Measurements from ENCODE around the gene PTMS.

Gene PTMS

GRCh38 chr12:6787309-6787708 is 21.1 kb downstream of the PTMS start:
- DNase-seq (ENCODE audit: low read depth, low spot score): no peak

- no peak for DNase-seq (ENCODE audit: low read depth, low spot score)
These were observed 23.1 kb downstream of the PTMS start, which contains the start of gene CD4 for GRCh38 chr12:6788972-6789924. CD4 (plus strand) TSS chr12:6789528; CDS start chr12:6800139, 10,611 bp downstream.

GRCh38 chr12:6790496-6791150 is 24.5 kb downstream of the PTMS start:
- no peak for DNase-seq (ENCODE audit: low read depth, low spot score)

GRCh38 chr12:6791931-6792520 is 25.9 kb downstream of the PTMS start:
- DNase-seq (ENCODE audit: low read depth, low spot score): no peak

- no peak for DNase-seq (ENCODE audit: low read depth, low spot score)
These were observed 26.5 kb downstream of the PTMS start for GRCh38 chr12:6792522-6793201.

- DNase-seq (ENCODE audit: low read depth, low spot score): no peak
These were observed 28.9 kb downstream of the PTMS start for GRCh38 chr12:6795088-6795487.

GRCh38 chr12:6796576-6796975 is 30.4 kb downstream of the PTMS start:
- DNase-seq (ENCODE audit: low read depth, low spot score): no peak

- no peak for DNase-seq (ENCODE audit: low read depth, low spot score)
These were observed 33.0 kb downstream of the PTMS start for GRCh38 chr12:6799147-6799546.

GRCh38 chr12:6807170-6807569 is 41.0 kb downstream of the PTMS start:
- DNase-seq (ENCODE audit: low read depth, low spot score): no peak

- no peak for DNase-seq (ENCODE audit: low read depth, low spot score)
These were observed 42.9 kb downstream of the PTMS start for GRCh38 chr12:6809056-6809455.

GRCh38 chr12:6810758-6811157 is 44.6 kb downstream of the PTMS start:
- DNase-seq (ENCODE audit: low read depth, low spot score): no peak

GRCh38 chr12:6813363-6813762 is 47.2 kb downstream of the PTMS start:
- DNase-seq (ENCODE audit: low read depth, low spot score): no peak

GRCh38 chr12:6816598-6816997 is 50.4 kb downstream of the PTMS start:
- DNase-seq (ENCODE audit: low read depth, low spot score): no peak

- DNase-seq (ENCODE audit: low read depth, low spot score): no peak
These were observed 50.9 kb downstream of the PTMS start for GRCh38 chr12:6817098-6817497.

- DNase-seq (ENCODE audit: low read depth, low spot score): no peak
These were observed 51.5 kb downstream of the PTMS start for GRCh38 chr12:6817662-6818157.

- DNase-seq (ENCODE audit: low read depth, low spot score): no peak
These were observed 52.1 kb downstream of the PTMS start for GRCh38 chr12:6818222-6818621.

- no peak for DNase-seq (ENCODE audit: low read depth, low spot score)
These were observed 52.5 kb downstream of the PTMS start for GRCh38 chr12:6818645-6819044.

GRCh38 chr12:6819106-6820030 is 53.2 kb downstream of the PTMS start:
- DNase-seq (ENCODE audit: low read depth, low spot score): no peak

GRCh38 chr12:6820166-6820565 is 54.0 kb downstream of the PTMS start:
- DNase-seq (ENCODE audit: low read depth, low spot score): no peak

Data from activated naive CD8-positive, alpha-beta T cell treated with anti-CD3 and anti-CD28 coated beads, Interleukin-2, amount 50 U/mL, for 16 hours (primary cell).